Measurements from ENCODE around the gene SLC2A14.
"Not testable (repeated sequence)": the region's sequence is repeated elsewhere in the genome, so short reads cannot be mapped to it uniquely, and the experiment has no call there.

Gene SLC2A14

DNA sequence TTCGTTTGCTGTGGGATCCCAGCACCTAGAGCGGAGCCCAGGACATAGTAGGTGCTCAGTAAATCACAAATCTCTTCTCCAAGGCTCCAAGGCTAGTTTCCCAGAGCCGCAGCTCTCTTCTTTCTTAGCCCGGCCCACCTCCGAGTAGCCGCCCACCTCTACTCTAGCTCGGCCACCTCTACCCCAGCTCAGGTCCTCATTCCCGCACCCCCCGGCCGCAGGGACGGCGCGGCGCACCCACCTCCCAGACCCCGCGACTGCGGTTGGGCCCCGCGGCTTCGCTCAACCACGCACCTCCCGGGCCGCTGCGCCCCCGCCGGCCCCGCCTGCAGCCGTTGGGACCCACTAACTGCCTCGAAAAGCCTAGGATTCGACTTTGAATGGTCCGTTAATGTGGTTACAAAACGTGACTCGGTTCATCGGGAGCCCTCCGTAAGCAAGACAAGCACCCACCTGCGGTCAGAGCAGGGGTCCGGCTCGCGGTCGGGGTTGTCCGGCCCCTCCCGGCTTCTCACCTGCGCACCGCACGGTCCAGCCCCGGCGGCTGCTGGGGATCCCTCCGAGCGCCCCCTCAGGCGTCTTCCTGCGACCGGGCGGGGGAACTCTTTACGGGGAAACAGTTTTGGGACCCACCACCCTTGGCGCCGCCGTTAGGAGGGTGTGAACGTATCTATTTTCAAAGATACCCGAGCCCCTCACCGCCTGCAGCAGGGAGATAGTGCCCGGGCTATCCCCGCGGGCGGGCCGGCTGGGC lies at the start of gene SLC2A14:
Gene SLC2A14, minus strand, starts transcription at position 350 of the 754 bp plus-strand sequence. CDS start 3,035 bp downstream, outside the sequence.
- no peak for DNase-seq

DNA sequence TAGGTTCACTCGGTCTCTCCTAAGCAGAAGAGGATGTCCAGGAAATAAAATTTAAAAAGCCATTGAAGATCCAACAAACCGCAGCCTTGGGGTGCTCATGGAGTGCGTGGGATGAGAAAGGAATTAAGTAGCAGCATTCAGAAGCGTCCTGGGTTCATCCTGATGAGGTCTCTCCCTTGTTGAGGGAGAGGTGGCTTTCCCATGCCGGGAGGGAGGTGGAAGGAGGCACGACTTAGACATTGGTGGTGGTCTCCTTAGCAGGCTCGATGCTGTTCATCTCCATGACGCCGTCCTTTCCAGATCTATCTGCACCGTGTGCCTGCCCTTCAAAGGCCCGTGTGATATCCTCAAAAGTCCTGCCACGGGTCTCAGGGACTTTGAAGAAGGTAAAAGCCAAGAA lies 48.5 kb upstream of the SLC2A14 start:
- DNase-seq, result not testable (repeated sequence)

DNA sequence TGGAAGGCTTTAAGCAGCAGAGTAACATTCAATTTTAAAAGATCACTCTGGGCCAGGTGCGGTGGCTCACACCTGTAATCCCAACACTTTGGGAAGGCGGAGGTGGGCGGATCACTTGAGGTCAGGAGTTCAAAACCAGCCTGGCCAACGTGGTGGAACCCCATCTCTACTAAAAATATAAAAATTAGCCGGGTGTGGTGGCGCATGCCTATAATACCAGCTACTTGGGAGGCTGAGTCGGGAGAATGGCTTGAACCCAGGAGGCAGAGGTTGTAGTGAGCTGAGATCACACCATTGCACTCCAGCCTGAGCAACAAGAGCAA lies 45.5 kb upstream of the SLC2A14 start:
- not testable (repeated sequence) for DNase-seq

DNA sequence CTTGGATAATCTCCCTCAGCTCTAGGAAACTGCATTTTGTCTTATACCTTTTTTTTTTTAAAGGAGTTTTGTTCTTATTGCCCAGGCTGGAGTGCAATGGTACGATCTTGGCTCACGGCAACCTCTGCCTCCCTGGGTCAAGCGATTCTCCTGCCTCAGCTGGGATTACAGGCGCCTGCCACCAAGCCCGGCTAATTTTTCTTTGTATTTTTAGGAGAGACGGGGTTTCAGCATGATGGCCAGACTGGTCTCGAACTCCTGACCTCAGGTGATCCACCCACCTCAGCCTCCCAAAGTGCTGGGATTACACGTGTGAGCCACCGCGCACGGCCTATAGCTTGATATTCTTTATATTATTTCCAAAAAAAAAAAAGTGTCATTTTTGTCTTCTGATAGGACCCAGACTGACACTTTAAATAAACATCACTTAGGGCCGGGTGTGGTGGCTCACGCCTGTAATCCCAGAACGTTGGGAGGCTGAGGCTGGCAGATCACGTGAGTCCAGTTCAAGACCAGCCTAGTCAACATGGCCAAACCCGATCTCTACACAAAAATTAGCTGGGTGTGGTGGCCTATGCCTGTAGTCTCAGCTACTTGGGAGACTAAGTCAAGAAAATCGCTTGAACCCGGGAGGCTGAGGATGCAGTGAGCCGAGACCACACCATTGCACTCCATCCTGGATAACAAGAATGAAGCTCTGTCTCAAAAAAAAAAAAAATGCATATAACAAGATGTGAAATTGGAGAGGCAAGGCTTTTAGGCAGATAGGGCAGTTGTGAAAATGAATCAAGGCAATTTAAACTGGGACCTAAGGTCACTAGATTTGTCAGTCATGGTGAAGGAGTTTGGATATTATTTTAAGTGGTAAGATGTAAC lies 44.9 kb upstream of the SLC2A14 start:
- DNase-seq, result no peak

DNA sequence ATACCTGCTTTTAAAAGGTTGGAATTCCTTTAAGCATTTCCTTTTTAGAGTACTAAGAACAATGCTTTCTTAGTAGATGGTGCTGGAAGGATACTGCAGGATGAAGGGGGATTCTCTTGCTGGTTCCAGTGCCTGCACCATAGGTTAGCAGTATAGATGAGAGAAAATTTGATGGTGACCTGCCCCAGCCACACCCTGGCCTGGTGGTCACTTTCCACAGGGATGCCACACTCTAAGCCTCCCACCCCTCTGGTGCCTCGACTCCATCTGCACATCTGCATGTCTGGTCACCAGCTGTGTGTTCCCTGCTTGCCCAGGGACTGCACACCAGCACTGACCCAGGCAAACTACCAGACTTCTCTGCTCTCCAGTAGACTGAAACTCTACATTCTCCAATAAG lies 44.2 kb upstream of the SLC2A14 start:
- no peak for DNase-seq

DNA sequence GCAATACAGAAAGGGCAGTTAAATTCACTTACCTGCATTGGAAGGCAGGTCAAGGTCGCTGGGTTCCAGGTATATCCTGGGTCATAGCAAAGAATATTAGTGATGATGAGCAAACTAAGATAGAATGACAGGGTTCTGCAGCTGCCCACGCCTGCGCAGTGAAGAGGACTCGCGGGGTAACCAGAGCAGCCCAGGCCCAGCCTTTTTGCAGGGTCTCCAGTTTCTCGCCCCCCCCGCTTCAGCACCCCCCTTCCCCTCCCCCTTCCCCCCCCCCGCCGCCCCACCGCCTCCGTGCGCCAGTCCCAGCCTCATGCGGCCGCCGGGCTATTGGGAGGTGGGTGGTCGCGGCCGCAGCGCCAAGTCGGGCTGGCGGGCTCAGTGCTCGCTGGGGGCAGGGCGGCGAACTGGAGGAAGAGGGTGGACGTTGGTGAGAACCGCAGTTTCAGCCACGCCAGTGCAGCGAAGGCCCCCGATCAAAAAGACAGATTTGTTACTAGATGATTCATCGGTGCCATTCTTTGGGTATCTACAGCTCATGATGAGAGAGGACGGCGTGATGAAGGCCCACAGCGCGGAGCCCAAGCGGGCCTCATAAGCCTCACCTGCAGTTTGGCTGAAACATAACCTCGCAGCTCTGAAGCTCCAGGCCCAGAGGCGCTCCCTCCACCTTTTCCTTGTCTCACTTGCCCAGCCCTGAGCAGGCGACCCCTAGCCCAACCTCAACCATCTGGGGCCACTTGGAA lies 43.1 kb upstream of the SLC2A14 start:
- no peak for DNase-seq

DNA sequence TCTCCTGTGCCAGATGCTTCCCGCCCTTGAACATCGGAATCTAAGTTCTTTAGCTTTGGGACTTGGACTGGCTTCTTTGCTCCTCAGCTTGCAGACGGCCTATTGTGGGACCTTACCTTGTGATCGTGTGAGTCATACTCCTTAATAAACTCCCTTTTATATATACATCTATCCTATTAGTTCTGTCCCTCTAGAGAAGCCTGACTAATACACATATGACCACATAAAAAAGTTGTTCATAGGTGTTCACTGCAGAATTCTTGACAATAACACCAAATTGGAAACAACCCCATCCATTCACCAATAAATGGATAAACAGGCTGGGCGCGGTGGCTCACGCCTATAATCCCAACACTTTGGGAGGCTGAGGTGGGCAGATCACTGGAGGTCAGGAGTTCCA lies 37.4 kb upstream of the SLC2A14 start:
- not testable (repeated sequence) for DNase-seq

DNA sequence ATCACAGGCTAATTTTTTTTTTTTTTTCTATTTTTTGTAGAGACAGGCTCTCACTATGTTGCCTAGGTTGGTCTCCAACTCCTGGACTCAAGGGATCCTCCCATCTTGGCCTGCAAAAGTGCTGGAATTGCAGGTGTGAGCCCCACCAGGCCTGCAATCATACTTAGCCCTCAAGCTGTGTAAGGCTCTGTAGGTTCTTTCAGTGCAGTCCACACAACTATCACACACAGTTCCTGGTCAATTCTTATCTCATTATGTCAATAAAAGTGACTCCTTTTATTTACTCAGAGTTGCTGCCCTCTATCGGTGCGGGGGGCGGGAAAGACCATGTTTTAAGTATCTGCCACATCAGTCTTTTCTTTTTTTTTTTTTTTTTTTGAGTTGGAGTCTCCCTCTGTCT lies 34.3 kb upstream of the SLC2A14 start:
- DNase-seq, result no peak

DNA sequence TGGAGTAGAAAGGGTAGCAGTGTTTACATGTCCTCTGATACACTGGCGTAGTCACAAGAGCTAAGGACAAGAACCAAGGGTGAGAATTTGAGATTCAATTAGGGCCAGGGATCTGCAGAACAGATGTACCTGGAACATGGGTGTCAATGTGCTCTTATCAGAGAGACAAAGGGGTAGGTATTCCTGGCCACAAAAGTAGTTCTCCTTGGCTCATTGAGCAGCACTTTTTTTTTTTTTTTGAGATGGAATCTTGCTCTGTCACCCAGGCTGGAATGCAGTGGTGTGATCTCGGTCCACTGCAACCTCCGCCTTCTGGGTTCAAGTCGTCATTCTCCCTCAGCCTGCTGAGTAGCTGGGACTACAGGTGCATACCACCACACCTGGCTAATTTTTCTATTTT lies 33.6 kb upstream of the SLC2A14 start:
- DNase-seq, result not testable (repeated sequence)

DNA sequence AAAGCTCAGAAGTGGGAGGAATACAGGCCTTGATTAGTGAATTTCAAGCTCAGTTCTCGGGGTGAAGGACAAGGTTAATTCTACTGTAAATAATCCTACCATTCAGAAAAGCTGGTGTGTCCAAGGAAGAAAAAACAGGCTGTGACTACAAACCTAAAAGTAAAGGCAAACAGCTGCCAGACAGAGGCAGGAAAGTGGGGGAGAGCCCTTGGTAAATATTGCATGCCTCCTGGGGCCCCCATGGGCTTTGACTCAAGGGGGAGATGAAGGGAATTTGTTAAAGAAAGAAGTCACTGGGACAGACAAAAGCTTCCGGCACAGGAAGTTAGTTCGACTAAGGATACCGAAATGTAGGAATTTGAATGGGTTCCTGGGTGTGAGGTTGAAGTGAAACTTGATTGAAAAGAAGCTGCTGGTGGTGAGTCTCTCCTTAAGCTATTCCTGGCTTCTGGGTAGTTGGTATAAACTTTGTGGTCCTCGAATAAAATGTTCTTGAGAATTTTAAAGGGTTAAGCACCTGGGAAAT lies 32.9 kb upstream of the SLC2A14 start:
- DNase-seq, result not testable (repeated sequence)

DNA sequence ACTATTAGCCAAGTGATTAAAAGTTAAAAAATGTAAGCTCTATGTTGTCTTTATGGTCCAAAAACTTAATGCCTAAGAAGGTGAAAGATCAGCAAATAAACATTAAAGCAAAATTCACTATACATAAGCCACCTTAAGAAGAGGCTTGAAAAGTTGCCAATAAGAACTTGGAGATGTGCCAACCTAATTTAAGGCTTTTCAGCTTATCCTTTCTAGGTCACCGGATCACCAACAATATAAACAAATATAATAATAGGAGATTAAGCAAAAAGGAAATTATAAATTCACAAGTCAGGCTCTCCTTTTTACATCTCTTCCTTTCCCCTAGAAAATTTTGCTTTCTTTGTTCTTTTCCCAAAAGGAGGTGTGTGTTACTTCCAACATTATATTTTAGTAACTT lies 32.4 kb upstream of the SLC2A14 start:
- DNase-seq, result peak; percentile 5

DNA sequence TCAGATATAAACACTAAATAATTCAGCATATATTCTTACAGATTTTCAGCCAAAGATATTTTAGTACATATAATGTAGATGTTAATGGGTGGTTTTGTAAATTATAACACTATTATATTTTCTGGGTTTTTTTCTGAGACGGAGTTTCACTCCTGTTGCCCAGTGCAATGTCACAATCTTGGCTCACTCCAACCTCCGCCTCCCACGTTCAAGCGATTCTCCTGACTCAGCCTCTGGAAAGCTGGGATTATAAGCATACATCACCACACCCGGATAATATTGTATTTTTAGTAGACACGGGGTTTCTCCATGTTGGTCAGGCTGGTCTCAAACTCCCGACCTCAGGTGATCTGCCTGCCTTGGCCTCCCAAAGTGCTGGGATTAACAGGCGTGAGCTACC lies 29.7 kb upstream of the SLC2A14 start:
- DNase-seq, result not testable (repeated sequence)

DNA sequence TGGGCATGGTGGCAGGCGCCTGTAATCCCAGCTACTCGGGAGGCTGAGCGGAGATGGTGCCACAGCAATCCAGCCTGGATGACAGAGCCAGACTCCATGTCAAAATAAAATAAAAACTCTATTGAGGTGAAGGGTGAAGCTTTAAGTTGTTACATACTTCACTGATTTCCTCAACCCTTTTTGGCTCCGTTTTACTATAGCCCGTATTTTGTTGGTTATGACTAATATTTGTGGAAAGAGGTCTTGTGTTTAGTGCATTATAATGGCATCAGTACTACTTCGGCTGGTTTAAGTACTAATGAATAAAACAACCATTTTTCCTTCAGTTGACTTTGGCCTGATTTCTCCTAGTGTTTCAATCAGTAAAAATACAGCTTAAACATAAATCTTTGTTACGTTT lies 27.0 kb upstream of the SLC2A14 start:
- DNase-seq, result no peak

DNA sequence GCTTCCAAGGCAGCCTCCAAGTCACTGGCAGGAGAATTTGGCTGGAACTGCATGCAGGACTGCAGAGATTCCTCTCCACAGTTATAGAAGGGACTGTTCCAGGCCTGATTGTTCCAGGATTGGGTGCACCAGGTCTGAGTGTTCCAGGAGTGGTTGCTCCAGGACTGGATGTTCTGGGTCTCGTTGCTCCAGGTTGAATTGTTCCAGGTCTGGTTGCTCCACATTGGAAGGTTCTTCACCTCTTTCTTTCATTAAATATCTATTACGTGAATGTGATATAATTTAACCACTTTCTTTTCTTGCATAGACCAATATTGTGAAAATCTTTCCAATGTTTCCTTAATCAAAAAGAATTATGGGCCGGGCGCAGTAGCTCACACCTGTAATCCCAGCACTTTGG lies 24.0 kb upstream of the SLC2A14 start:
- not testable (repeated sequence) for DNase-seq

DNA sequence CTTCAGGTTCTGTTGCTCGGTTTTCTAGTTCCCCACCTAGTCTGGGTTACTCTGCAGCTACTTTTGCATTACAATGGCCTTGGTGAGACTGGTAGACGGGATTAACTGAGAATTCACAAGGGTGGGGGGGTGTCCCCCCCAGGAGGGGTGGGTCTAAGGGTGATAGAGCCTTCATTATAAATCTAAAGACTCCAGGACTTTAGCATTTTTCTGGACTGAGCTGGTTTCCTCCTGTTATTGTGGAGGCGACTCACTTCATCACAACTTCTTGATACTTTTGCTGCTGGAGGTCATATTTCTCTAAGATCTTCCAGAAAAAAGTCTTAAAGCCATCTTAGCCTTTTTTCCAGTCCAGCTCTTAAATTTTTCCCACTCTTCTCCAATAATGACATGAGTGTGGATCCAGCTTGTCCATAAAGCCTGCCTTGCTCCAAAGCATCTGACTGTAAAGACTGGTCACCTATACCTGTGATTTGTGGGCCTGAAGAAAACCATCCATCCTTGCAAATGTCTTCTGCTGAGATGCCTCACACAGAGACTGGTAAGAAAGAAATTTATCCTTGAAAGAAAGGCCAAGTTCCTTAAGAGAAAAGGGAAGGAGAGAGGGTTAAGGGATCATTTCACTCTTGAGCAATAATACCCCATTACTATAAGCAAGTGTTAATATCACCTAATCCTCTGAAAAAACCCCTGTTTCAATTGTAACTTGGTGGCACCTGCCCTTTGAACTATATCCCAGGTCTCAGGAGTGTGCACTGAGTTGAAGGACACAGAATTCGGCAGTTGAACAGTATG lies 19.7 kb upstream of the SLC2A14 start:
- DNase-seq, result no peak

DNA sequence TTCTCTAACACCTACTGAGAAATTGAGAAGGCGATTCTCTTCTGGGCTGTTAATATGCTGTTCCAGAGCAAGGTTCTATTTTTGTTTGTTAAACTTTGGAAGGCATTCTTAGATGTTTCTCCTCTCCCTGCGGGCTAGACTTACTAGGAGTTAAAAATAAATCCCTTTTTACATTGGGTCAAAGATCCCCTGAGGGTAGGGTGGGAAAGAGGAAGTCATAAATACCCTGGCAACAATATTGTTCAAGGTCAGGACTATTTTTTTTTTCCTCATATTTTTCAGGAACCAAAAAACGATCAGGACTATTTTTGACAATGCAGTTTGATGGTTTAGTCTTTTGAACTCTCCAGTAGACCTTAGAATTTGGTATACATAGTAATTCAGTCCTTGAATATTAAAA lies 12.0 kb upstream of the SLC2A14 start:
- DNase-seq, result no peak

DNA sequence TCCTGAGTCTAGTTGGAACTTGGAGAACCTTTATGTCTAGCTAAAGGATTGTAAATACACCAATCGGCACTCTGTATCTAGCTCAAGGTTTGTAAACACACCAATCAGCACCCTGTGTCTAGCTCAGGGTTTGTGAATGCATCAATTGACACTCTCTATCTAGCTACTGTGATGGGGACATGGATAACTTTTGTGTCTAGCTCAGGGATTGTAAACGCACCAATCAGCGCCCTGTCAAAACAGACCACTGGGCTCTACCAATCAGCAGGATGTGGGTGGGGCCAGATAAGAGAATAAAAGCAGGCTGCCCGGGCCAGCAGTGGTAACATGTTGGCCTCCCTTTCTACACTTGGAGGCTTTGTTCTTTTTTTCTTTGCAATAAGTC lies 9.0 kb upstream of the SLC2A14 start:
- DNase-seq, result not testable (repeated sequence)

DNA sequence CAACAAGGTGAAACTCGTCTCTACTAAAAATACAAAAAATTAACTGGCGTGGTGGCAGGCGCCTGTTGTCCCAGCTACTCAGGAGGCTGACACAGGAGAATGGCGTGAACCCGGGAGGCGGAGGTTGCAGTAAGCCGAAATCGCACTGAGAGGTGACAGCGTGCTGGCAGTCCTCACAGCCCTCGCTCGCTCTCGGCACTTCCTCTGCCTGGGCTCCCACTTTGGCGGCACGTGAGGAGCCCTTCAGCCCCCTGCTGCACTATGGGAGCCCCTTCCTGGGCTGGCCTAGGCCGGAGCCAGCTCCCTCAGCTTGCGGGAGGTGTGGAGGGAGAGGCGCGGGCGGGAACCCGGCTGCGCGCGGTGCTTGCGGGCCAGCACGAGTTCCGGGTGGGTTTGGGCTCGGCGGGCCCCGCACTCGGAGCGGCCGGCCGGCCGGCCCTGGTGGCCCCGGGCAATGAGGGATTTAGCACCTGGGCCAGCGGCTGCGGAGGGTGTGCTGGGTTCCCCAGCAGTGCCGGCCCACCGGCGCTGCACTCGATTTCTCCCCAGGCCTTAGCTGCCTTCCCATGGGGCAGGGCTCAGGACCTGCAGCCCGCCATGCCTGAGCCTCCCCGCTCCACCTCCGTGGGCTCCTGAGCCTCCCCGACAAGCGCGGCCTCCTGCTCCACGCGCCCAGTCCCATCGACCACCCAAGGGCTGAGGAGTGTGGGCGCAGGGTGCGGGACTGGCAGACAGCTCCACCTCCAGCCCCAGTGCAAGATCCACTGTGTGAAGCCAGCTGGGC lies 8.4 kb upstream of the SLC2A14 start:
- DNase-seq, result not testable (repeated sequence)

DNA sequence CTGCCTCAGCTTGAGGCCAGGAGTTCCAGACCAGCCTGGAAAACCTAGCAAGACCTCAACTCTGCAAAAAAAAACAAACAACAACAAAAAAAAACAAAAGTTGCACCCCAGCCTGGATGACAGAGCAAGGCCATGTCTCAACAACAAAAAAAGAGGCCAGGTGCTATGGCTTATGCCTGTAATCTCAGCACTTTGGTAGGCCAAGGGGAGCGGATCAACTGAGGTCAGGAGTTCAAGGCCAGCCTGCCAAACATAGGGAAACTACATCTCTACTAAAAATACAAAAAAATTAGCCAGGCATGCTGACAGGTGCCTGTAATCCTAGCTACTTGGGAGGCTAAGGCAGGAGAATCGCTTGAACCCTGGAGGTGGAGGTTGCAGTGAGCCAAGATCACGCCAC lies 6.5 kb upstream of the SLC2A14 start:
- DNase-seq, result no peak

DNA sequence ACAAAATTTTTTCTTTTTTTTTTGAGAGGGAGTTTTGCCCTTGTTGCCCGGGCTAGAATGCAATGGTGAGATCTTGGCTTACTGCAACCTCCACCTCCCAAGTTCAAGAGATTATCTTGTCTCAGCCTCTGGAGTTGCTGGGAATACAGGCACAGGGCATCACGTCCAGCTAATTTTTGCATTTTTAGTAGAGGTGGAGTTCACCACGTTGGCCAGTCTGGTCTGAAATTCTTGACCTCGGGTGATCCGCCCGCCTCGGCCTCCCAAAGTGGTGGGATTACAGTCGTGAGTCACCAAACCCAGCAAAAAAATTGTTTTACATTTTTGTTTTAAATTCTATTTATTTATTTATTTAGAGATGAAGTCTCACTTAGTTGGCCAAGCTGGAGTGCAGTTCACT lies 4.7 kb upstream of the SLC2A14 start:
- DNase-seq, result no peak

DNA sequence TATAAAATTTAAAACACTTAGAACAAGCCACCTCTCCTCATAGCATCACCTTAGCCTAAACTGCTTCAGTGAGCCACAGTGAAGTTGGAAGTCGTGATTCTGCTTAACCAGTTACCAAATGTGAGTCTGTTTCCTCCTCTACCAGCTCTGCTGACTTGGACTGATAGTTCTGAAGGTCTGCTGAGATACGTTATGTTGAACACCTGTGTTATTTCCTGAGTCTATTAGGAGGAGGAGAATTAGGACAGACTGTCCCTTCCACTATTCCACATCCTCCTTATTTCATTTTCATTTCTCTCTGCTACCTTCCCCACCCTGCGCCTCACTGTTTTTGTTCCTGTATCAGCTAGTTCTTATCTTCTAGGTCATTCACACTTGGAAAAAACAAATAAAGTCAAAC lies 2.4 kb downstream of the SLC2A14 start:
- no peak for DNase-seq

DNA sequence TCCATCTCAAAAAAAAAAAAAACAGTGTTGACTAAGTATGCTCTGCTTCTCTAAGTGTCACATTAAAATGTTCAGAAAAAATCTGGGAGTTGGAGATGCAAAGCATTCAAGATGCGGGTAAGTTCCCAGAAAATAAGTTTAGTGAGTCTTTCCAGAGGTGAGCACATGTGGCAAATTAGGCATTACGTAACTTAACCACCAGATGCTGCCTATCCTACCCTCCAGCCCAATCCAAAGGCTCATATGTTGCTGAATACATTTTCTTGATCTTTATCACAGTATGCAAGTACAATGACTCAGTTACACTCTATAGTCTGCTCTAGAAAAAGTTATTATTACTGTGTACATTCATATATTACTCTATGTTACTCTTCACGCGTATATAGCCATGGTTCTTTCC lies 3.6 kb downstream of the SLC2A14 start:
- no peak for DNase-seq

Data from NCI-H2227 treated with DMSO at 0.1 percent for 48 hours (cell line).